Progenitor cell of endocrine pancreas (in vitro differentiated cells): ENCODE data around the gene GRIK1. TPM values are rescaled to one million over a fixed set of nuclear protein-coding genes. Genes with fewer than 3 reads are reported as not detected.

Experiments
- DNase-seq: peaks from one replicate; pipeline ENCODE4 v3.0.0; 2021; ENCODE audit warnings: low spot score; ENCODE audit not compliant: unreplicated experiment
- H3K27ac Mint-ChIP-seq: 2 replicates; pipeline ENCODE4 v1.8.0; 2021; ENCODE audit warnings: mild to moderate bottlenecking, moderate library complexity, mixed read lengths
- H3K27me3 Mint-ChIP-seq: 2 replicates; pipeline ENCODE4 v1.8.0; 2021; ENCODE audit warnings: mixed read lengths
- H3K36me3 Mint-ChIP-seq: 2 replicates; pipeline ENCODE4 v1.8.0; 2022; ENCODE audit warnings: mixed read lengths; ENCODE audit not compliant: insufficient read depth
- H3K4me1 Mint-ChIP-seq: 2 replicates; pipeline ENCODE4 v1.8.0; 2021; ENCODE audit warnings: low read depth, mixed read lengths
- H3K4me3 Mint-ChIP-seq: 2 replicates; pipeline ENCODE4 v1.8.0; 2021; ENCODE audit warnings: low read depth, mild to moderate bottlenecking, moderate library complexity, mixed read lengths
- H3K9me3 Mint-ChIP-seq: 2 replicates; pipeline ENCODE4 v1.8.0; 2021; ENCODE audit warnings: low read depth, mixed read lengths
- CTCF ChIP-seq: fragments of 200-600 bp; sonication (generic); IDR thresholded peaks from one replicate; pipeline ENCODE4 v1.5.0; 2021; ENCODE audit warnings: antibody characterized with exemption, mild to moderate bottlenecking; ENCODE audit not compliant: unreplicated experiment
- total RNA-seq: library from RNA; stranded (reverse); gene quantifications from 2 replicates; pipeline ENCODE4 v1.2.1, GENCODE V29; 2021

Gene GRIK1
- total RNA-seq, 1 donor from 2014 or later: 0.26 TPM

GRCh38 chr21:29843804-29844203, 96.0 kb downstream of the GRIK1 start:
- no peaks in the 10 kb centered on the region for H3K36me3 Mint-ChIP-seq
- no peaks in the 10 kb centered on the region for H3K27me3 Mint-ChIP-seq
- DNase-seq: no peak
- peaks cover 4% of the 10 kb centered on the region for H3K9me3 Mint-ChIP-seq
- H3K4me1 Mint-ChIP-seq: no peaks in the 10 kb centered on the region
- no peak overlapping the region for H3K27ac Mint-ChIP-seq
- H3K4me3 Mint-ChIP-seq: no peak overlapping the region
- TF ChIP-seq CTCF: no peak

GRCh38 chr21:29834617-29835016, 105.2 kb downstream of the GRIK1 start:
- TF ChIP-seq CTCF: no peak
- H3K36me3 Mint-ChIP-seq: peaks cover 2% of the 10 kb centered on the region
- no peaks in the 10 kb centered on the region for H3K27me3 Mint-ChIP-seq
- no peak overlapping the region for H3K4me3 Mint-ChIP-seq
- no peak for DNase-seq
- H3K9me3 Mint-ChIP-seq: peaks cover 24% of the 10 kb centered on the region
- peaks cover 2% of the 10 kb centered on the region for H3K4me1 Mint-ChIP-seq
- no peak overlapping the region for H3K27ac Mint-ChIP-seq

- no peak overlapping the region for H3K4me3 Mint-ChIP-seq
- H3K4me1 Mint-ChIP-seq: peaks cover 2% of the 10 kb centered on the region
- no peak for TF ChIP-seq CTCF
- H3K27me3 Mint-ChIP-seq: no peaks in the 10 kb centered on the region
- H3K36me3 Mint-ChIP-seq: peaks cover 2% of the 10 kb centered on the region
- no peak overlapping the region for H3K27ac Mint-ChIP-seq
- DNase-seq: no peak
- H3K9me3 Mint-ChIP-seq: peaks cover 31% of the 10 kb centered on the region
Measured at GRCh38 chr21:29832217-29832616, 107.6 kb downstream of the GRIK1 start.

GRCh38 chr21:29829564-29830275, 110.1 kb downstream of the GRIK1 start:
- no peak overlapping the region for H3K27ac Mint-ChIP-seq
- no peak overlapping the region for H3K4me3 Mint-ChIP-seq
- H3K36me3 Mint-ChIP-seq: peaks cover 2% of the 10 kb centered on the region
- no peak for TF ChIP-seq CTCF
- peaks cover 31% of the 10 kb centered on the region for H3K9me3 Mint-ChIP-seq
- no peaks in the 10 kb centered on the region for H3K27me3 Mint-ChIP-seq
- no peak for DNase-seq
- H3K4me1 Mint-ChIP-seq: no peaks in the 10 kb centered on the region

- H3K36me3 Mint-ChIP-seq: no peaks in the 10 kb centered on the region
- H3K27ac Mint-ChIP-seq: no peak overlapping the region
- no peaks in the 10 kb centered on the region for H3K27me3 Mint-ChIP-seq
- no peak overlapping the region for H3K4me3 Mint-ChIP-seq
- no peak for TF ChIP-seq CTCF
- no peak for DNase-seq
- H3K9me3 Mint-ChIP-seq: peaks cover 19% of the 10 kb centered on the region
- peaks cover 8% of the 10 kb centered on the region for H3K4me1 Mint-ChIP-seq
Measured at GRCh38 chr21:29827647-29828046, 112.1 kb downstream of the GRIK1 start.
